HL-60/S4 (cell line): Measurements from ENCODE around the gene KRT72.

Source experiments
- in situ Hi-C: fragments of 300-500 bp; cut with MboI; formaldehyde crosslinking; loops from 2 replicates; pipeline ENCODE4 v1.14.3; 2022; ENCODE audit warnings: low sequenced_read_pairs

KRT72 gene

GRCh38 chr12:52600941-52601481, at the start of gene KRT72:
KRT72 (minus strand) TSS chr12:52601463; CDS start chr12:52601452, 11 bp downstream.
- in situ Hi-C loops: no loop called here

- in situ Hi-C loops: no loop called here
Measured at GRCh38 chr12:52650520-52651081, 49.3 kb upstream of the KRT72 start.

- in situ Hi-C loops: no loop called here
Measured at GRCh38 chr12:52649066-52649465, 47.8 kb upstream of the KRT72 start.

GRCh38 chr12:52648012-52648550, 46.8 kb upstream of the KRT72 start:
- in situ Hi-C loops: no loop called here

DNA sequence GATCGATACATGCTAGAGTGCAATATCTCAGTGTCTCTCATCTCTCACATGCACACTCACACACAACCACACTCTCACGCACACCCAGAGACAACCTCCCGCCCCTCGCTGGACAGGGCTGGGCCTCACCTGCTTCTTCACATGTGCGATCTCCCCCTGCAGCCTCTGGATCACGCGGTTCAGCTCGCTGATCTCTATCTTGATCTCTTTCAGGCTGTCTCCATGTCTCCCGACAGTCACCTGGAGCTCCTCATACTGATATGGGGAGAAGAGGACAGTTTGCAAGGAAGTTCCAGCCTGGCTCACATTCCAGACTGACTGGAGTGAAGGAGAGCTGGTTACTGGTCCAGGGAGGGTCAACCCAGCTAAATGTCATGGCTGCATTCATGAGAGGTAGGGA, 46.3 kb upstream of the KRT72 start:
- in situ Hi-C loops: no loop called here

GRCh38 chr12:52646613-52647012, 45.4 kb upstream of the KRT72 start:
- in situ Hi-C loops: no loop called here

- in situ Hi-C loops: no loop called here
Measured at GRCh38 chr12:52645982-52646381, 44.7 kb upstream of the KRT72 start.

- in situ Hi-C loops: no loop called here
Measured at GRCh38 chr12:52645120-52645761, 44.0 kb upstream of the KRT72 start.

GRCh38 chr12:52644078-52644415, 42.8 kb upstream of the KRT72 start:
- in situ Hi-C loops: no loop called here

DNA sequence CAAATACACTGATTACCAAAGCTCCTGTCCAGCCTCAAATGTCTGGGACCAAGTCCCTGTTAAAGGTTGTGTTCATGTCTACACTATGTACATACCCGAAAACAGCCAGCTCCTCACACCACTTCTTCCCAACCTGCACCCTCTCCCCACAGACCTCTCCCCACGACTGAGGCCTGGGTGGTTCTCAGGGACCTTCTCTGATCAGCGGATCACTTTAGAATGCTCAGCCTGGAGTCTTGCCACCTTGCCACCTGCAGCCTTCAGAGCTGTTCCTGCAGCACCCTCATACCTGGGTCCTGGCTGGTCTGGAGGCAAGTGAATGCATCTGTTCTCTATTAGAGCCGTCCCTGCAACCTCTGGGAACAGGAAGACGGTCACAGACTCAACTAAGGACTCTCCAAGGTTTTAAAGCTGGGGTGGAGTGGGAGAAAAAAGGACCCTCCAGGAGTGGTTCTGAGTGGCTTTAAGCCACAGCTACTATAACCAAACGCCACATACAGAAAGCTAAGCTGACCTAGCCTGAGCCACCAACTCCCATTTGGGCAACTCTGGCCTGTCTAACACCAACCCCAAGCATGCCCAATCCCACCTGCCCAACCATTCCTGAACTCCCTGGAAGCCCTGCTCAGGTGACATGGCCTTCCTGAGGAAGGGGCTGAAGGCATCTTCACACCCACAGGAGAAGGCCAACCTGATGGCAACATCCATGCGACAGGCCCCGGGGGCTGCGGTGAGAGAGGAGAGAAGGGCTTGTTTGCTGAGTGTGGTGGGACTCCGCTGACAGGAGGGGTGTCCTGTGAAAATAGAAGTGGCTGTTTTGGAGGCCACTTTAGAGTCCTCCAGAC, 42.2 kb upstream of the KRT72 start:
- in situ Hi-C loops: no loop called here

DNA sequence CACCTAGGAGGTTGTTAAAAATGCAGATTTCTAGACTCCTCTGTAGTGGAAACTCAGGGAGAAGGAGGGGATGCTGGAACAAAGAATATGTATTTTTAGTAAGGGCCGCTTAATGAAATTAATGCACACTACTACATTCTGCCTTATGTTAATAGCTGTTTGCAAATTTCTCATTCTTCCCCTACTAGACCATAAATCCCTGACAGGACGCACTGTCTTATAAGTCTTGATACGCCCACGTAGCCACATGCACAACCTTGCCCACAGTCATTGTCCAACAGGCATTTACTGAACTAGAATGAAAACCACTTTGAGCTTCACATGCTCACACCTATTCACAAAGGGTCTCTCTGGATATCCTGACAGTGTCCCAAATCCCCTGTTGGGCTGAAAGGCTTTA, 40.2 kb upstream of the KRT72 start:
- in situ Hi-C loops: no loop called here

DNA sequence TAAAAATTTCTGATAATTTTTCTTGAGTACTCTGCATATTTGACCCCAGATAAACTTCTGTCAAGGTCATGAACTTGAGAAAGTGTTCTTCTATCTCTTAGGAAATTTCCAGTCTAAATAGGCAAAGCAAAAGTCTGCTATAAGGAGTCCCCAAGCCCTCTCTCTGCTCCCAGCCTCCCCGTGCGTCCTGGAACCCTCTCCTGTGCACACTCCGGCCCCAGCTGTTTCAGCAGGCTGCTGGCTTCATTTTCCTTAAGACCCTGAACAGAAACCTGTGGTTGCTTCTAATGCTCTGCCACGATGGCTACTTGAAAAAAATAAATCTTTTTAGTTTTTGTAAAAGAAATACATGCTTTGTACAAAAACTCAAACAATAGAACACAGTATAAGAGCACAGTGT, 36.0 kb upstream of the KRT72 start:
- in situ Hi-C loops: no loop called here

DNA sequence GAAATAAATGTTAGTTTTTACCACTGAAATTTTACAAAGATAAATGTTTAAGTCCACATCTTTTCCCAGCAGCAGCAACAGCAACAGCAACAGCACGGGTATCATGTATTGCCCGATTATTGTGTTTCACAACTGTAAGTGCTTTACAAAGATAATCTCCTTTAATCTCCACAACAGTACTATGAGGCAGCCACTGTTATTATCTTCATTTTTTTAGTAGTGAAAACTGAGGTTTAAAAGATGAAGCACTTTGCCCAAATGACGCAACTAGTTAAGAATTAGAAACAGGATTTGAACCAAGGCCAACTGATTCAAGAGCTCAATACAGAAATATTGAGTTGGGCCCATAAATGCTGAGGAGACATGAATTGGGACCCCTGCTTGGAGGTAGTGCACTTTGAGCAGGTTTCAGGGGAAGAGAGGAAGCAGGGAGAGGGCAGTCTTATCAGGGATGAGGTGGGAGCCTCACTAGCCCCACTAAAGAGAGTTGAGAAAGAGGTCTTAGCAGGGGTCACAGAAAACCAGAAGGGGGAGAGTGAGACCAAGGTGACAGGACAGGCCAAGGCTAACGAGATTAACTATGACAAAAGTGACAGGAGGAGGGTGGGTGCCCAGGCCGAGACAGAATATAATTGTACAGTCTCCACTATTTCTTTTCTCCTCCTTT, 35.5 kb upstream of the KRT72 start:
- in situ Hi-C loops: no loop called here

GRCh38 chr12:52636189-52636588, 34.9 kb upstream of the KRT72 start:
- in situ Hi-C loops: no loop called here

DNA sequence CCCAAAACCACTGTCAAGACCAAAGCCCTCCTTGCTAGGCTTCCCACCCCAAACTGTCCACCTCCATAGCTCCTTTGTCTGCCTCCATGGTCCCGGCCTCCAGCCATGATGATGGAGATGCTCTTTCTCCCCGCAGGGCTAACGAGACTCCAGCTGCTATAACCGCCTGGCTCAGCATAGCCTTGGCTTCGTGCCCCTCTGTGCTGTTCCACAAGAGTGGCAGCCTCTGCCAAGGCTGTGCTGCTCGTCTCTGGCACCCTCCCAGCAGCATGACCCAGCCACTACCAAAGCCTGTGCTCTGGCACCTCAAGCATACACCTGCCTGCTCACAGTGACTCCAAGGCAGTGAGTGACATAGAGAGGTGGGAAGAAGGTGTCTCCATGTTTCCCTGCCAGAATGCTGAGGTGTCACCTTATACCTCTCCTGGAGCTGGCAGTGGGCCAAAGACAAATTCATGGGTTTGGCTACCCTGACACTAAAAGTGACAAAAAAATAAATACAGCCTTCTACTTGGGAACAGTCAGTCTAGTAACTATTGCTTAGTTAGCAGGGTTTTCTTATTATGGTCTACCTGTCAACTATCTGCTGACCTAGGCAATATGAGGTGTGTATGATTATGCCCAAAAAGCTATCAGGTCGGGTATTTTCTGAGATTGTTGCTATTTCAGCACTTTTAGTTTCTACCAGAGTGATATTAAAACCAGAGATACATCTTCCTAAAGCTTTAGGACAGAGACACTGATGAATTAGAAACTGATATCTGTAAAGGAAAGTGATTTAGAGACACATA, 33.2 kb upstream of the KRT72 start:
- in situ Hi-C loops: no loop called here

GRCh38 chr12:52633383-52633782, 32.1 kb upstream of the KRT72 start:
- in situ Hi-C loops: no loop called here

- in situ Hi-C loops: no loop called here
Measured at GRCh38 chr12:52632656-52633055, 31.4 kb upstream of the KRT72 start.

DNA sequence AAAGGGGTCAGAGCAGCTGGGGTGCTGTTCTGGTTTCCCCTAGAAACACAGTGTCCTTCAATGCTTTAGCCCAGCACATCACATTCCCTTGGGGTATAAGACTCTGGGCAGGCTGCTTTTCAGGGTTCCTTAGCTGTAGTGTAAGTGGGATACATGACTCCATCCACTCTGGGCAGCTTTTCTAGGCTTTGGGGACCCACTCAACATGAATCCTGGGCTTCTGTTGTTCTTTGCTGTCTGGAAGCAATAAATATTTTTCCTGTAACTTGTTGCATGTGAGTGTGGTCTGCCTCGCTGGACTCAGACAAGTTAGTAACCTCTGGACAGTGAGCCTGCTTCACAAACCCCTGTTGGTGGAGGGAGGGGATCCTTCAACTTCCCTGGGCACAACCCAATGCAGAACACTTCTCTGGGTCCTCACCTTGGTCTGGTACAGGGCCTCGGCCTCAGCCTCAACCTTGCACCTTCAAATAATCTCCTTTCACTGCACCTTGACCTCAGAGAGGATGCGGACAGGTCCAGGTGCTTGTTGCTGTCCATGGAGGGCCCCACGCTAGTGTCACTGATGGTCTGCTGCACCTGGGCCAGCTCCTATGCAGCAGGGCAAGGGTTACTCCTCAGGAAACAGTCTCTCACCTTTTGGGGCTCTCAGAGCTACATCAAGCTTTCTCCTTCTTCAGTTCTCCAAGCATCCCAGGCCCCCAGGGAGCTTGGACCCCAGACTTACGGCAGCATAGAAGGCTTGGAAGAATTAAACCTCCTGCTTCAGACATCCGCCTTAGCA, 30.6 kb upstream of the KRT72 start:
- in situ Hi-C loops: no loop called here

GRCh38 chr12:52631264-52631663, 30.0 kb upstream of the KRT72 start:
- in situ Hi-C loops: no loop called here
